ENCODE data around the gene SLC22A2.

The SLC22A2 gene

GRCh38 chr6:160167604-160168399 lies 90.8 kb downstream of the SLC22A2 start:
- H3K27ac ChIP-seq (replicated peaks; ENCODE audit: low read length): no peak overlapping the region
- H3K9ac ChIP-seq (ENCODE audit: low read depth, low read length, poor library complexity): no peak overlapping the region
- no peak overlapping the region for H3K4me2 ChIP-seq (ENCODE audit: insufficient read depth, low read length, poor library complexity, severe bottlenecking)
- H3K18ac ChIP-seq (ENCODE audit: low read length): no peak overlapping the region
- peak overlapping the region; percentile 59 for H2BK12ac ChIP-seq (ENCODE audit: low read length)
- H2BK5ac ChIP-seq (ENCODE audit: low read length): peak overlapping the region; percentile 44
- H3K4ac ChIP-seq (ENCODE audit: low read length): no peak overlapping the region
- no CpG with 5 or more reads among the region's 7 CpGs for WGBS, 2 donors (ENCODE audit: extremely low coverage in 2 of 2, insufficient read length in 2 of 2, insufficient replicate concordance in 1 of 2)
- no peak for DNase-seq (ENCODE audit: low spot score)
- H4K91ac ChIP-seq (ENCODE audit: low read depth, low read length, poor library complexity): no peak overlapping the region
- no peak overlapping the region for H3K14ac ChIP-seq (ENCODE audit: low read length)
- H3K9me3 ChIP-seq (replicated peaks in 1 of 2; ENCODE audit: control insufficient read depth in 2 of 2, insufficient read depth in 1 of 2, low read depth in 1 of 2, low read length in 2 of 2): no peaks in the 10 kb centered on the region
- no peaks in the 10 kb centered on the region for H3K36me3 ChIP-seq (replicated peaks in 1 of 2; ENCODE audit: control insufficient read depth in 2 of 2, insufficient read depth in 2 of 2, low read length in 2 of 2)
- no peak overlapping the region for H2BK120ac ChIP-seq (ENCODE audit: low read depth, low read length)
- peaks cover 5% of the 10 kb centered on the region in 2 donors for H3K4me1 ChIP-seq (ENCODE audit: control insufficient read depth in 2 of 2, insufficient read depth in 1 of 2, low read depth in 1 of 2, low read length in 2 of 2)
- peak overlapping the region; percentile 41 for H2AK5ac ChIP-seq (ENCODE audit: low read depth, low read length)
- no peak overlapping the region for H4K8ac ChIP-seq (ENCODE audit: low read depth, low read length)
- H3K4me3 ChIP-seq (ENCODE audit: low read length in 2 of 2): no peak overlapping the region
- H3K27me3 ChIP-seq (ENCODE audit: control insufficient read depth in 3 of 3, insufficient read depth in 3 of 3, low read depth in 1 of 3, low read length in 3 of 3): no peaks in the 10 kb centered on the region
- H2BK15ac ChIP-seq (ENCODE audit: low read length): no peak overlapping the region
- H2AFZ ChIP-seq (ENCODE audit: low read length): no peak overlapping the region
- no peaks in the 10 kb centered on the region for H3K79me1 ChIP-seq (ENCODE audit: low read depth, low read length)
- no peak overlapping the region for H3K23ac ChIP-seq (ENCODE audit: low read depth, low read length, poor library complexity)
